ENCODE data around the gene FLAD1.
A peak's percentile ranks its signal among the peaks of the same experiment; 100 is the strongest.

FLAD1 gene

GRCh38 chr1:154969860-154970452 lies 13.2 kb upstream of the FLAD1 start:
- H3K79me2 ChIP-seq (ENCODE audit: insufficient read depth, low read length): peaks cover 52% of the 10 kb centered on the region
- no peaks in the 10 kb centered on the region for H3K9me3 ChIP-seq (ENCODE audit: insufficient read depth, low read depth, low read length)
- H4K20me1 ChIP-seq (ENCODE audit: insufficient read depth, low read length, poor library complexity, severe bottlenecking): peaks cover 13% of the 10 kb centered on the region
- no peak overlapping the region for H2AFZ ChIP-seq (ENCODE audit: low read length)
- no peak for TF ChIP-seq EZH2phosphoT487 (IDR thresholded peaks at IDR 0.05; ENCODE audit: borderline replicate concordance)
- H3K9me2 ChIP-seq (replicated peaks; ENCODE audit: low read depth, low read length): no peaks in the 10 kb centered on the region
- H3K4me1 ChIP-seq (ENCODE audit: insufficient read depth, low read length, poor library complexity, severe bottlenecking): peaks cover 37% of the 10 kb centered on the region
- peak overlapping the region; percentile 52 for H3K9ac ChIP-seq (ENCODE audit: low read depth, low read length, poor library complexity, severe bottlenecking)
- no peaks in the 10 kb centered on the region for H3K27me3 ChIP-seq (ENCODE audit: insufficient read depth, low read length, poor library complexity, severe bottlenecking)
- peak overlapping the region; percentile 70 for H3K4me2 ChIP-seq (ENCODE audit: low read depth, low read length, poor library complexity, severe bottlenecking)
- peaks cover 29% of the 10 kb centered on the region; the same call in 1 of the 2 replicates for H3K36me3 ChIP-seq (ENCODE audit: insufficient read depth, low read length)
- H3F3A ChIP-seq (ENCODE audit: low read depth): peaks cover 3% of the 10 kb centered on the region; the same call in 1 of the 2 replicates
- H3K4me3 ChIP-seq (ENCODE audit: low read length, poor library complexity, severe bottlenecking): peak overlapping the region; percentile 63

- H3K9me3 ChIP-seq (ENCODE audit: insufficient read depth, low read depth, low read length): no peaks in the 10 kb centered on the region
- peaks cover 37% of the 10 kb centered on the region for H3K4me1 ChIP-seq (ENCODE audit: insufficient read depth, low read length, poor library complexity, severe bottlenecking)
- H3K9ac ChIP-seq (ENCODE audit: low read depth, low read length, poor library complexity, severe bottlenecking): peak within 1 kb of the TSS; percentile 52
- H2AFZ ChIP-seq (ENCODE audit: low read length): no peak within 1 kb of the TSS
- TF ChIP-seq EZH2phosphoT487 (IDR thresholded peaks at IDR 0.05; ENCODE audit: borderline replicate concordance) (no peak), CTCF (conservative IDR thresholded peaks at IDR 0.05; ENCODE audit: low read length) (no peak)
- H3K27me3 ChIP-seq (ENCODE audit: insufficient read depth, low read length, poor library complexity, severe bottlenecking): no peaks in the 10 kb centered on the region
- H3K4me2 ChIP-seq (ENCODE audit: low read depth, low read length, poor library complexity, severe bottlenecking): peak within 1 kb of the TSS; percentile 70
- H3K79me2 ChIP-seq (ENCODE audit: insufficient read depth, low read length): peaks cover 60% of the 10 kb centered on the region
- peaks cover 15% of the 10 kb centered on the region for H4K20me1 ChIP-seq (ENCODE audit: insufficient read depth, low read length, poor library complexity, severe bottlenecking)
- no peaks in the 10 kb centered on the region for H3K9me2 ChIP-seq (replicated peaks; ENCODE audit: low read depth, low read length)
- peak within 1 kb of the TSS; percentile 63 for H3K4me3 ChIP-seq (ENCODE audit: low read length, poor library complexity, severe bottlenecking)
- peaks cover 3% of the 10 kb centered on the region; the same call in 1 of the 2 replicates for H3F3A ChIP-seq (ENCODE audit: low read depth)
- H3K36me3 ChIP-seq (ENCODE audit: insufficient read depth, low read length): peaks cover 23% of the 10 kb centered on the region; the same call in 1 of the 2 replicates
Observed at GRCh38 chr1:154970631-154971340, 12.4 kb upstream of the FLAD1 start, which contains the start of gene SHC1. TSS of gene SHC1 (minus strand) at chr1:154970747. CDS start at chr1:154970526, 221 bp downstream.

- peaks cover 3% of the 10 kb centered on the region; the same call in 1 of the 2 replicates for H3F3A ChIP-seq (ENCODE audit: low read depth)
- no peak for TF ChIP-seq CTCF (conservative IDR thresholded peaks at IDR 0.05; ENCODE audit: low read length)
- TF ChIP-seq EZH2phosphoT487 (IDR thresholded peaks at IDR 0.05; ENCODE audit: borderline replicate concordance): no peak
- peaks cover 17% of the 10 kb centered on the region; the same call in 1 of the 2 replicates for H3K36me3 ChIP-seq (ENCODE audit: insufficient read depth, low read length)
- H3K4me2 ChIP-seq (ENCODE audit: low read depth, low read length, poor library complexity, severe bottlenecking): peak overlapping the region; percentile 70
- H2AFZ ChIP-seq (ENCODE audit: low read length): no peak overlapping the region
- H4K20me1 ChIP-seq (ENCODE audit: insufficient read depth, low read length, poor library complexity, severe bottlenecking): peaks cover 22% of the 10 kb centered on the region
- H3K9me3 ChIP-seq (ENCODE audit: insufficient read depth, low read depth, low read length): no peaks in the 10 kb centered on the region
- H3K9me2 ChIP-seq (replicated peaks; ENCODE audit: low read depth, low read length): no peaks in the 10 kb centered on the region
- peak overlapping the region; percentile 63 for H3K4me3 ChIP-seq (ENCODE audit: low read length, poor library complexity, severe bottlenecking)
- H3K79me2 ChIP-seq (ENCODE audit: insufficient read depth, low read length): peaks cover 67% of the 10 kb centered on the region
- peak overlapping the region; percentile 52 for H3K9ac ChIP-seq (ENCODE audit: low read depth, low read length, poor library complexity, severe bottlenecking)
- peaks cover 40% of the 10 kb centered on the region for H3K4me1 ChIP-seq (ENCODE audit: insufficient read depth, low read length, poor library complexity, severe bottlenecking)
- no peaks in the 10 kb centered on the region for H3K27me3 ChIP-seq (ENCODE audit: insufficient read depth, low read length, poor library complexity, severe bottlenecking)
Observed at GRCh38 chr1:154971341-154971998, 11.7 kb upstream of the FLAD1 start.
